Measurements from ENCODE around the gene ELP2.
"Not testable (repeated sequence)": the region's sequence is repeated elsewhere in the genome, so short reads cannot be mapped to it uniquely, and the experiment has no call there.

DNA sequence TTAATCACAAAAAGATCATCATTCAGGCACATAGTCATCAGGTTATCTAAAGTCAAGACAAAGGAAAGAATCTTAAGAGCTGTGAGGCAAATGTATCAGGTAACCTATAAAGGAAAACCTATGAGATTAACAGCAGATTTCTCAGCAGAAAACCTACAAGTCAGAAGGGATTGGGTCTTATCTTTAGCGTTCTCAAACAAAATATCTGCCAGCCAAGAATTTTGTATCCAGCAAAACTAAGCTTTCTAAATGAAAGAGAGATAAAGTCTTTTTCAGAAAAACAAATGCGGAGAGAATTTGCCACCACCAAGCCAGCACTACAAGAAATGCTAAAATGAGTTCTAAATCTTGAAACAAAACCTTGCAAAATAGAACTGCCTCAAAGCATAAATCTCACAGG lies 48.6 kb upstream of the ELP2 start:
- TF ChIP-seq, protein P1, sequence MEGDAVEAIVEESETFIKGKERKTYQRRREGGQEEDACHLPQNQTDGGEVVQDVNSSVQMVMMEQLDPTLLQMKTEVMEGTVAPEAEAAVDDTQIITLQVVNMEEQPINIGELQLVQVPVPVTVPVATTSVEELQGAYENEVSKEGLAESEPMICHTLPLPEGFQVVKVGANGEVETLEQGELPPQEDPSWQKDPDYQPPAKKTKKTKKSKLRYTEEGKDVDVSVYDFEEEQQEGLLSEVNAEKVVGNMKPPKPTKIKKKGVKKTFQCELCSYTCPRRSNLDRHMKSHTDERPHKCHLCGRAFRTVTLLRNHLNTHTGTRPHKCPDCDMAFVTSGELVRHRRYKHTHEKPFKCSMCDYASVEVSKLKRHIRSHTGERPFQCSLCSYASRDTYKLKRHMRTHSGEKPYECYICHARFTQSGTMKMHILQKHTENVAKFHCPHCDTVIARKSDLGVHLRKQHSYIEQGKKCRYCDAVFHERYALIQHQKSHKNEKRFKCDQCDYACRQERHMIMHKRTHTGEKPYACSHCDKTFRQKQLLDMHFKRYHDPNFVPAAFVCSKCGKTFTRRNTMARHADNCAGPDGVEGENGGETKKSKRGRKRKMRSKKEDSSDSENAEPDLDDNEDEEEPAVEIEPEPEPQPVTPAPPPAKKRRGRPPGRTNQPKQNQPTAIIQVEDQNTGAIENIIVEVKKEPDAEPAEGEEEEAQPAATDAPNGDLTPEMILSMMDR (IDR thresholded peaks at IDR 0.05) = not testable (repeated sequence)
- not testable (repeated sequence) for TF ChIP-seq EZH2, EZH2phosphoT487 (IDR thresholded peaks at IDR 0.05)

Measured in neural progenitor cell (in vitro differentiated cells).